ENCODE measurements around the gene OR52B4. TPM values are rescaled to one million over a fixed set of nuclear protein-coding genes. Genes with fewer than 3 reads are reported as not detected.
"Not testable (repeated sequence)": the region's sequence is repeated elsewhere in the genome, so short reads cannot be mapped to it uniquely, and the experiment has no call there.

The OR52B4 gene
- total RNA-seq, 1 experiment from 2014 or later, result not detected

GRCh38 chr11:4416306-4416705 is 48.1 kb upstream of the OR52B4 start:
- ChIA-PET POLR2A (no interaction called here), CTCF (no interaction called here)
- no peaks in the 10 kb centered on the region for H3K9me3 ChIP-seq (ENCODE audit: control insufficient read depth, insufficient read depth, low read depth, low read length)
- TF ChIP-seq REST (IDR thresholded peaks at IDR 0.05; ENCODE audit: insufficient read depth in 1 of 2, low read depth in 2 of 2, low read length in 1 of 2) (no peak), TCF7L2 (IDR thresholded peaks at IDR 0.05; ENCODE audit: low read depth, low read length) (no peak), SIN3A (IDR thresholded peaks at IDR 0.05; ENCODE audit: borderline replicate concordance, insufficient read depth, low read depth, low read length) (no peak), POLR2AphosphoS5 (IDR thresholded peaks at IDR 0.05; ENCODE audit: low read depth, low read length) (no peak)
- TF ChIP-seq, protein P1, sequence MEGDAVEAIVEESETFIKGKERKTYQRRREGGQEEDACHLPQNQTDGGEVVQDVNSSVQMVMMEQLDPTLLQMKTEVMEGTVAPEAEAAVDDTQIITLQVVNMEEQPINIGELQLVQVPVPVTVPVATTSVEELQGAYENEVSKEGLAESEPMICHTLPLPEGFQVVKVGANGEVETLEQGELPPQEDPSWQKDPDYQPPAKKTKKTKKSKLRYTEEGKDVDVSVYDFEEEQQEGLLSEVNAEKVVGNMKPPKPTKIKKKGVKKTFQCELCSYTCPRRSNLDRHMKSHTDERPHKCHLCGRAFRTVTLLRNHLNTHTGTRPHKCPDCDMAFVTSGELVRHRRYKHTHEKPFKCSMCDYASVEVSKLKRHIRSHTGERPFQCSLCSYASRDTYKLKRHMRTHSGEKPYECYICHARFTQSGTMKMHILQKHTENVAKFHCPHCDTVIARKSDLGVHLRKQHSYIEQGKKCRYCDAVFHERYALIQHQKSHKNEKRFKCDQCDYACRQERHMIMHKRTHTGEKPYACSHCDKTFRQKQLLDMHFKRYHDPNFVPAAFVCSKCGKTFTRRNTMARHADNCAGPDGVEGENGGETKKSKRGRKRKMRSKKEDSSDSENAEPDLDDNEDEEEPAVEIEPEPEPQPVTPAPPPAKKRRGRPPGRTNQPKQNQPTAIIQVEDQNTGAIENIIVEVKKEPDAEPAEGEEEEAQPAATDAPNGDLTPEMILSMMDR (IDR thresholded peaks at IDR 0.05), result no peak
- no TSS peak for BruUV-seq (replicated peaks)
- DNase-seq (ENCODE audit: low read depth, low spot score) (no peak), ATAC-seq (no peak)
- in situ Hi-C loops (cut with HindIII; ENCODE audit: low pct_unique_long_range_greater_than_20kb, low sequenced_read_pairs), result no loop called here
- peaks cover 11% of the 10 kb centered on the region for H3K27me3 ChIP-seq (ENCODE audit: control insufficient read depth, insufficient read depth, low read length)
- H3K36me3 ChIP-seq (ENCODE audit: control insufficient read depth, insufficient read depth, low read length), result no peaks in the 10 kb centered on the region
- H3K27ac ChIP-seq (ENCODE audit: low read length), result no peak overlapping the region
- no peak overlapping the region for H3K4me3 ChIP-seq (ENCODE audit: low read depth in 2 of 2, low read length in 2 of 2)
- intact Hi-C loops (cut with micrococcal nuclease; ENCODE audit: unreplicated experiment), result no loop called here
- H3K4me1 ChIP-seq (ENCODE audit: control insufficient read depth, insufficient read depth, low read length), result no peaks in the 10 kb centered on the region

DNA sequence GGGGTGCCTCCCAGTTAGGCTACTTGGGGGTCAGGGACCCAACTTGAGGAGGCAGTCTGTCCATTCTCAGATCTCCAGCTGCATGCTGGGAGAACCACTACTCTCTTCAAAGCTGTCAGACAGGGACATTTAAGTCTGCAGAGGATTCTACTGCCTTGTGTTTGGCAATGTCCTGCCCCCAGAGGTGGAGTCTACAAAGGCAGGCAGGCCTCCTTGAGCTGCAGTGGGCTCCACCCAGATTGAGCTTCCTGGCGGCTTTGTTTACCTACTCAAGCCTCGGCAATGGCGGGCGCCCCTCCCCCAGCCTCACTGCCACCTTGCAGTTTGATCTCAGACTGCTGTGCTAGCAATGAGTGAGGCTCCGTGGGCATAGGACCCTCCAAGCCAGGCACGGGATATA is 38.0 kb upstream of the OR52B4 start:
- POLR2A ChIA-PET; H3K9me3 ChIP-seq (ENCODE audit: control insufficient read depth, insufficient read depth, low read depth, low read length); ATAC-seq; BruUV-seq (replicated peaks); H3K36me3 ChIP-seq (ENCODE audit: control insufficient read depth, insufficient read depth, low read length); H3K4me3 ChIP-seq (ENCODE audit: low read depth in 2 of 2, low read length in 2 of 2); H3K27me3 ChIP-seq (ENCODE audit: control insufficient read depth, insufficient read depth, low read length); CTCF ChIA-PET; intact Hi-C loops (cut with micrococcal nuclease; ENCODE audit: unreplicated experiment); H3K4me1 ChIP-seq (ENCODE audit: control insufficient read depth, insufficient read depth, low read length); in situ Hi-C loops (cut with HindIII; ENCODE audit: low pct_unique_long_range_greater_than_20kb, low sequenced_read_pairs); H3K27ac ChIP-seq (ENCODE audit: low read length); DNase-seq (ENCODE audit: low read depth, low spot score): not testable (repeated sequence)

- peak; percentile 61 for ATAC-seq
- in situ Hi-C loops (cut with HindIII; ENCODE audit: low pct_unique_long_range_greater_than_20kb, low sequenced_read_pairs), result no loop called here
- CTCF ChIA-PET, result no interaction called here
- H3K27me3 ChIP-seq (ENCODE audit: control insufficient read depth, insufficient read depth, low read length), result no peaks in the 10 kb centered on the region
- DNase-seq (ENCODE audit: low read depth, low spot score), result peak; percentile 15
- intact Hi-C loops (cut with micrococcal nuclease; ENCODE audit: unreplicated experiment), result no loop called here
- 0 out of 2 replicates have a peak, but pooled peaks cover 6% of the 10 kb centered on the region for H3K36me3 ChIP-seq (ENCODE audit: control insufficient read depth, insufficient read depth, low read length)
- H3K4me1 ChIP-seq (ENCODE audit: control insufficient read depth, insufficient read depth, low read length), result peaks cover 7% of the 10 kb centered on the region
- no peaks in the 10 kb centered on the region for H3K9me3 ChIP-seq (ENCODE audit: control insufficient read depth, insufficient read depth, low read depth, low read length)
- no peak overlapping the region for H3K27ac ChIP-seq (ENCODE audit: low read length)
- peak overlapping the region; percentile 81 to 91 for H3K4me3 ChIP-seq (ENCODE audit: low read depth in 2 of 2, low read length in 2 of 2)
- TF ChIP-seq POLR2AphosphoS5 (IDR thresholded peaks at IDR 0.05; ENCODE audit: low read depth, low read length), result no peak
- no peak for TF ChIP-seq REST (IDR thresholded peaks at IDR 0.05; ENCODE audit: insufficient read depth in 1 of 2, low read depth in 2 of 2, low read length in 1 of 2)
- no peak for TF ChIP-seq TCF7L2 (IDR thresholded peaks at IDR 0.05; ENCODE audit: low read depth, low read length)
- no peak for TF ChIP-seq SIN3A (IDR thresholded peaks at IDR 0.05; ENCODE audit: borderline replicate concordance, insufficient read depth, low read depth, low read length)
- TF ChIP-seq, protein P1 (IDR thresholded peaks at IDR 0.05), result no peak
- BruUV-seq (replicated peaks), result no TSS peak
- POLR2A ChIA-PET, result no interaction called here
These were observed 25.7 kb upstream of the OR52B4 start for GRCh38 chr11:4393858-4394223.
